Heart left ventricle (tissue), 16 donors: ENCODE results near the gene SPTLC2. TPM values are rescaled to one million over a fixed set of nuclear protein-coding genes. Genes with fewer than 3 reads are reported as not detected.
"Not testable (repeated sequence)": the region's sequence is repeated elsewhere in the genome, so short reads cannot be mapped to it uniquely, and the experiment has no call there.

Experiments
- ATAC-seq, 4 donors: fragments of 200-7000 bp; cut with Tn5 transposase; one replicate each; pipeline ENCODE4 v1.9.1; 2020 to 2022; ENCODE audit warnings: moderate library complexity in 4 of 4, mild to moderate bottlenecking in 3 of 4, moderate number of reproducible peaks in 1 of 4
- DNase-seq, 5 donors: peaks; one replicate each; pipeline ENCODE4 v3.0.0-alpha.2; 2020
- H3K27ac ChIP-seq, 12 donors: fragments of 200-600 bp; sonication (generic) in 4 of 12; one replicate each; pipeline versions ENCODE4 v1.5.0 to v1.8.0; 2016 to 2022; ENCODE audit warnings: mild to moderate bottlenecking in 2 of 12
- H3K27me3 ChIP-seq, 9 donors: fragments of 200-600 bp; sonication (generic) in 2 of 9; one replicate each; pipeline versions ENCODE4 v1.5.1 to v1.8.0; 2016 to 2022; ENCODE audit warnings: mild to moderate bottlenecking in 3 of 9
- H3K36me3 ChIP-seq, 9 donors: fragments of 200-600 bp; sonication (generic) in 2 of 9; one replicate each; pipeline versions ENCODE4 v1.5.0 to v1.8.0; 2018 to 2022; ENCODE audit warnings: mild to moderate bottlenecking in 2 of 9
- H3K4me1 ChIP-seq, 12 donors: fragments of 200-600 bp; sonication (generic) in 4 of 12; one replicate each; pipeline versions ENCODE4 v1.5.0 to v1.8.0; 2016 to 2022; ENCODE audit warnings: mild to moderate bottlenecking in 3 of 12
- H3K4me3 ChIP-seq, 12 donors: fragments of 200-600 bp; sonication (generic) in 4 of 12; one replicate each; pipeline versions ENCODE4 v1.5.0 to v1.8.0; 2017 to 2022; ENCODE audit warnings: mild to moderate bottlenecking in 9 of 12, moderate library complexity in 4 of 12
- H3K9me3 ChIP-seq, 12 donors: fragments of 200-600 bp; sonication (generic) in 4 of 12; one replicate each; pipeline versions ENCODE4 v1.5.0 to v1.8.0; 2016 to 2022; ENCODE audit warnings: mild to moderate bottlenecking in 1 of 12
- POLR2A ChIP-seq, 2 donors: fragments of 450-650 bp; IDR thresholded peaks; one replicate each; pipeline ENCODE4 v1.6.1; 2017; ENCODE audit warnings: antibody characterized with exemption in 2 of 2, mild to moderate bottlenecking in 2 of 2, moderate library complexity in 2 of 2
- WGBS, 4 donors: extraction: QIAGEN DNeasy Blood & Tissue Kit in 2 of 4; methylation state at CpG; one replicate each; pipeline versions ENCODE4 v1.1.5 to v1.1.7; 2013 to 2018; 5-methylcytosine and 5-hydroxymethylcytosine counted together
- intact Hi-C, 10 donors: fragments of 100-400 bp; cut with DNase I; formaldehyde crosslinking; loops; one replicate each; pipeline versions ENCODE4 v1.11.1 to v1.14.2; 2022
- polyA plus RNA-seq, 2 donors: library from polyadenylated mRNA; stranded (reverse); fragments of 200-250 nt; gene quantifications; one replicate each; pipeline ENCODE4 v1.2.3, GENCODE V29; 2013
- total RNA-seq, 9 donors: library from RNA; depleted of rRNA in 2 of 9; stranded (reverse); fragments of >200 nt in 2 of 9; fragmentation: NEBNext Ultra II Directional in 3 of 9; extraction: Animal tissue kit (Norgen Biotek cat#: 25700) in 3 of 9; gene quantifications; one replicate each; pipeline versions ENCODE4 v1.1.0 to v1.2.4, GENCODE V29; 2016 to 2023
- TF ChIP-seq, protein P1 (sequence below), 12 donors: fragments of 200-600 bp; sonication (generic) in 4 of 12; IDR thresholded peaks; one replicate each; pipeline versions ENCODE4 v1.5.0 to v1.8.0; 2018 to 2022; ENCODE audit warnings: antibody characterized with exemption in 12 of 12, mild to moderate bottlenecking in 5 of 12
- donor health status: ischemic (EF 13 %, LVEDD 7.1; RV severe dilation, severe dysfunction).
- donor health status: healthy with polysubstance abuse.
- donor health status: DM: no; HTN: yes; CAD: no.
- donor health status: DM: no; HTN: no; CAD: no.
- donor health status: ischemic (EF 25% LVEDD 6.9; RV normal size, moderate dysfunction).
- donor health status: ischemic (EF 25% LVEDD 5.7; RV mildly dilated, moderate dysfunction).
- donor health status: healthy.
- donor health status: DM: yes; HTN: yes; CAD: no.
- donor health status: ischemic (EF 35%, LVEDD 5.7; RV mildly dilated, moderate dysfunction).
- donor health status: nonischemic (EF 11% LVEDD 7.7; RV severe dilation, severe dysfunction).
- donor health status: DM: yes; HTN: yes; CAD: no.
- donor health status: PGD.
- donor health status: ischemic (EF 29% LVEDD 5.4; RV normal size, mild dysfunction).
- donor health status: nonischemic (EF 23%, LVEDD 6.1; RV moderate dilation, normal function).

The SPTLC2 gene
- total and polyA plus RNA-seq, 11 donors: 3.8 to 25.2 (median 11.2) TPM

DNA sequence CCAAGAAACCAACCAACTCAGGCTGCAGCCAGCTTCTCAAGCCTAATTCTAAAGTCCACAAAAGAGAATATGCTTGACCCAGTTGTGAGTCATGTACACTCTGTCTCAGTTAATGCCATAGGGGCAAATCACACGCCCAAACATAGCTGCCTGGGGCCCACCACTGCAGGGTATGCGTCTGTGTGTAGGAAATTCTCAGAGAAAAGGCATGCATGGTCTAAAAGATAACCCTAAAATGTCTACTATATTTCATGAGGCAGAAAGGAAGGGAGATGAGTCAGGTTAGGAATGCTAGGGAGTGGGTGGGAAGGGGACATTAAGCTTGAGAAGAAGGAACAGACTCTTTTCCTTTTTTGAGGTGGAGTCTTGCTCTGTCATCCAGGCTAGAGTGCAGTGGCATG is 22.3 kb upstream of the SPTLC2 start:
- Histone ChIP-seq H3K9me3 (peaks cover 0 to 10% (median 0%) of the 10 kb centered on the region in 12 donors), H3K27me3 (no peaks in the 10 kb centered on the region), H3K4me1 (peaks cover 0 to 21% (median 12%) of the 10 kb centered on the region in 12 donors), H3K4me3 (no peak overlapping the region), H3K36me3 (no peaks in the 10 kb centered on the region), H3K27ac (no peak overlapping the region)
- DNase-seq (no peak), ATAC-seq (no peak)
- TF ChIP-seq, protein P1, sequence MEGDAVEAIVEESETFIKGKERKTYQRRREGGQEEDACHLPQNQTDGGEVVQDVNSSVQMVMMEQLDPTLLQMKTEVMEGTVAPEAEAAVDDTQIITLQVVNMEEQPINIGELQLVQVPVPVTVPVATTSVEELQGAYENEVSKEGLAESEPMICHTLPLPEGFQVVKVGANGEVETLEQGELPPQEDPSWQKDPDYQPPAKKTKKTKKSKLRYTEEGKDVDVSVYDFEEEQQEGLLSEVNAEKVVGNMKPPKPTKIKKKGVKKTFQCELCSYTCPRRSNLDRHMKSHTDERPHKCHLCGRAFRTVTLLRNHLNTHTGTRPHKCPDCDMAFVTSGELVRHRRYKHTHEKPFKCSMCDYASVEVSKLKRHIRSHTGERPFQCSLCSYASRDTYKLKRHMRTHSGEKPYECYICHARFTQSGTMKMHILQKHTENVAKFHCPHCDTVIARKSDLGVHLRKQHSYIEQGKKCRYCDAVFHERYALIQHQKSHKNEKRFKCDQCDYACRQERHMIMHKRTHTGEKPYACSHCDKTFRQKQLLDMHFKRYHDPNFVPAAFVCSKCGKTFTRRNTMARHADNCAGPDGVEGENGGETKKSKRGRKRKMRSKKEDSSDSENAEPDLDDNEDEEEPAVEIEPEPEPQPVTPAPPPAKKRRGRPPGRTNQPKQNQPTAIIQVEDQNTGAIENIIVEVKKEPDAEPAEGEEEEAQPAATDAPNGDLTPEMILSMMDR (IDR thresholded peaks at IDR 0.05): no peak
- TF ChIP-seq POLR2A (IDR thresholded peaks at IDR 0.05): no peak
- intact Hi-C loops: no loop called here
- WGBS, 4 donors: 58 to 70% (median 63%) methylated on average over 2 of the region's 2 CpGs

DNA sequence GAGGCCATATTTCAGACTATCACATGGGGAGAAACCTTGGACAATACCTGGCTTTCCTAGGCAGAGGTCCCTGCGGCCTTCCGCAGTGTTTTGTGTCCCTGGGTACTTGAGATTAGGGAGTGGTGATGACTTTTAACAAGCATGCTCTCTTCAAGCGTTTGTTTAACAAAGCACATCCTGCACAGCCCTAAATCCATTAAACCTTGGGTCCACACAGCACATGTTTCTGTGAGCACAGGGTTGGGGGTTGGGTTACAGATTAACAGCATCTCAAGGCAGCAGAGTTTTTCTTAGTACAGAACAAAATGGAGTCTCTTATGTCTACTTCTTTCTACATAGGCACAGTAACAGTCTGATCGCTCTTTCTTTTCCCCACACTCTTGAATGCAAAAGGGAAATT is 19.4 kb upstream of the SPTLC2 start:
- H3K4me3 ChIP-seq, H3K4me1 ChIP-seq, ATAC-seq, intact Hi-C loops, H3K27ac ChIP-seq, H3K27me3 ChIP-seq, H3K9me3 ChIP-seq, H3K36me3 ChIP-seq, DNase-seq: not testable (repeated sequence)
- 75 to 83% (median 80%) methylated on average over 4 of the region's 4 CpGs for WGBS, 4 donors

DNA sequence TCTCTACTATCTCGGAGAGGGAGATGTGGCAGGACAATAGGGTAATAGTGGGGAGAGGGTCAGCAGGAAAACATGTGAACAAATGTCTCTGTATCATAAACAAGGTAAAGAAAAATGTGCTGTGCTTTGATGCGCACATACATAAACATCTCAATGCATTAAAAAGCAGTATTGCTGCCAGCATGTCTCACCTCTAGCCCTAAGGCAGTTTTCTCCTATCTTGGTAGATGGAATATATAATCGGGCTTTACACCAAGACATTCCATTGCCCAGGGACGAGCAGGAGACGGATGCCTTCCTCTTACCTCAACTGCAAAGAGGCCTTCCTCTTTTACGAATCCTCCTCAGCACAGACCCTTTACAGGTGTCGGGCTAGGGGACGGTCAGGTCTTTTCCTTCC is 19.0 kb upstream of the SPTLC2 start:
- intact Hi-C loops, H3K9me3 ChIP-seq, H3K4me3 ChIP-seq, H3K36me3 ChIP-seq, DNase-seq, H3K27me3 ChIP-seq, H3K4me1 ChIP-seq, ATAC-seq, H3K27ac ChIP-seq: not testable (repeated sequence)
- WGBS, 4 donors: 87 to 88% (median 88%) methylated on average over 8 of the region's 8 CpGs

DNA sequence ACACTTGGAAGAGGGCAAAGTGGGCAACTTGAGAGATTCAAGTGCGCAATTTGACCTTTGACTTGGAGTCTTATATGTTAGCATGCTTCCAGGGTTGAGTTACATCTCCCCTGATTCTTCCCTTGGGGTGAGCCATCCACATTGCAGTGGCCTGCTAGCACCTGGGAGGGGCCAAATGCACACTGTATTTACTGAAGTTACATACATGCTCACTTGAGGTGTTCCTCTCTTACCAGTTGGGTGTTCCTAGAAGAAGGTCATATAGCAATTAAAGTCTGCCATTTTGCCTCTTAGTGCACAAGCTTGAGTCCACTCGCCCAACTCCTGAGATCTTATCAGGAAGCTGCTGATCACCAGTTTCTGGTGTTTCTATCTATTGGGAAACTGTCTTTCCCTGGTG is 13.7 kb upstream of the SPTLC2 start:
- Histone ChIP-seq H3K4me1 (no peaks in the 10 kb centered on the region), H3K4me3 (no peak overlapping the region), H3K27ac (no peak overlapping the region), H3K9me3 (peaks cover 0 to 15% (median 5%) of the 10 kb centered on the region in 12 donors), H3K27me3 (no peaks in the 10 kb centered on the region), H3K36me3 (no peaks in the 10 kb centered on the region)
- intact Hi-C loops: no loop called here
- DNase-seq: no peak
- WGBS, 4 donors: 55 to 89% (median 87%) methylated on average over 2 of the region's 2 CpGs
- TF ChIP-seq, protein P1 (IDR thresholded peaks at IDR 0.05): no peak
- TF ChIP-seq POLR2A (IDR thresholded peaks at IDR 0.05): no peak
- no peak for ATAC-seq

DNA sequence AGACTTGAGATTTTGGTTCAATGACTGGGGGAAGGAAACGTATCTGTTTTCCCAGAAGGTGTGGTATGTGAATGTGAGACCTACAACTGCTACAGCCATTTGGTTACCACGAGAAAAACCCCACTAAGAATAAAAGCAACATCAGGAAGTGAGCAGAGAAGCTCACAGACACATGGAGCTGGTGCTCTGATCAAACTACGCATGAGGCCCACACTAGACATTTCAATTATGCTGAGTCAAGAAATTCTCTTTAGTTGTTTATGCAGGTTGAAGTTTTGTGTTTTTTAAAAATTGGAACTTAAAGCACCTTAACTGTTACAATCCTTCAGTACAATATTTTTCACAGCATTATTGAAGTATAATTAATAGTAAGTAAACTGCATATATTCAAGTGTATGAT is 8.9 kb upstream of the SPTLC2 start:
- WGBS, 4 donors: 67 to 70% (median 68%) methylated on average over 3 of the region's 3 CpGs
- H3K4me1 ChIP-seq: no peaks in the 10 kb centered on the region
- DNase-seq (no peak), ATAC-seq (no peak)
- H3K36me3 ChIP-seq: no peaks in the 10 kb centered on the region
- TF ChIP-seq POLR2A (IDR thresholded peaks at IDR 0.05): no peak
- TF ChIP-seq, protein P1 (IDR thresholded peaks at IDR 0.05): no peak
- no peak overlapping the region for H3K4me3 ChIP-seq
- intact Hi-C loops: no loop called here
- no peak overlapping the region for H3K27ac ChIP-seq
- H3K27me3 ChIP-seq: no peaks in the 10 kb centered on the region
- H3K9me3 ChIP-seq: peaks cover 0 to 13% (median 2%) of the 10 kb centered on the region in 12 donors
